GM21723 (cell line): ENCODE measurements around the gene LRRC37A.
"Not testable (repeated sequence)": the region's sequence is repeated elsewhere in the genome, so short reads cannot be mapped to it uniquely, and the experiment has no call there.

Source experiments
- ATAC-seq: cut with Tn5 transposase; IDR thresholded peaks from one replicate; pipeline ENCODE4 v1.9.1; 2021; ENCODE audit warnings: mild to moderate bottlenecking, moderate library complexity; ENCODE audit not compliant: unreplicated experiment

The LRRC37A gene

DNA sequence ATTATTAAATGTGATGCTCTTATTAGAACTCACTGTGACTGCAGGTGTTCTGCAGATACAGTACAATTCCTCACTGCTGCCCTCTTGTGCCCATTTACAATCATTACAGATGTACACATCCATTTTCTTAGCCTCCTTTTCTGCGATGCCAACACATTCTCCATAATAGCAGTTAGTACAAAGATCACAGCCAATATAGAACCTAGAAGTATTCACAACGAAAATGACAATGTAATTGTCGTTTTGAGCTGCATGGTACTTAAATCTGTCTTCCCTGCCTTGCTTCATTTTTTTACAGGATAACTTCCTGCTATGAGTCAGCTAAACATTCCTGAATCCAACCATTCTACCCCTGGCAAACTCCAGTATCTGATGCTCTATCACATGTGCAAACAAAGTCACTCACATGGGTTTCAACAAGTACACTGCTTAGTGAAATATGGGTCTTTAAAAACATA is 8.1 kb upstream of the LRRC37A start:
- ATAC-seq = not testable (repeated sequence)

DNA sequence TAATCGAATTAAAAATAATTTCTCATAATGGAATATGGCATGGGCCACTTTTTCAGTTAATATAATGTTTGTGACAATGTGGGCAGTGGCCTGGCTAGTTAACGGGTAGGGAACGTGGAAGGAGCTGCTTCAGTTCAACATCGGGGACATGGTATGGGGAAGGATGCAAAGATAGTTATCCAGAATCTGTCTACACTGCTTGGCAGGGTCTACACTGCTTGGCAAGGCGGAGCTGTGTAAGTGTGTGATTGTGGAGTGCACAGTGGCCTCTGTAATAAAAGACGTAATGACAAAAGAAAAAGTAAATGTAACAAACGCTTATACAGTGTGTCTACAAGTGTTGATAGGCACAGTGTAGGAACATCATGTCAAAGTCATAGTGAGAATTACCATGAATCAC is 7.3 kb upstream of the LRRC37A start:
- not testable (repeated sequence) for ATAC-seq

DNA sequence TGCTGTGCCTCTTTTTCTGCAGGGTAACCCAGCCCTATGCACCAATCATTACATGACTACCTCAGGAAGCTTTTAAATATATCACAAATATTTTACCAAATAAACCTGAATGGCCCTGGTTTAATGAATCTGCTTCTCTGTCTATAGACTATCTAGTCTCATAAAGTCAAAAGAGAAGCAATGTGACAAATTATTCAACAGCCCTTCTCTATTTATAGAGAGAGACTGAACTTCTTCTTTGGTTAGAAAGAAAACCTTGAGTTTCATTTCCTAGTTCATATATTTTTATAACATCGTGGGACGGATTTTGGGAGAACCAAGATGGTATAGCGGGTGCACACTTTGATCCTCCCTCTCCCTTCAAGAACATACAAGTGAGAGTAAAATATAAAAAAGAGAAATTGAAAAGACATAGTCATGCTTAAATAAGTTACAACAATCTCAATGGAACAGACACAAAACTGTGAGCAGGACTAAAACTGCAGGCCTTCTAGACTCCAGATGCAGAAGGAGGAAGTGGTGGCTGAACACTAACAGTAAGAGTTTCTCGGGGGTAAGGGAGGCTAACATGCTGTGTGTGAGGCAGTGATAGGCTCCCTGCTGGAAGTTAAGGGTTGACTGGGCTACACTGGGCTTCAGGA is 3.9 kb upstream of the LRRC37A start:
- peak; percentile 93 for ATAC-seq

DNA sequence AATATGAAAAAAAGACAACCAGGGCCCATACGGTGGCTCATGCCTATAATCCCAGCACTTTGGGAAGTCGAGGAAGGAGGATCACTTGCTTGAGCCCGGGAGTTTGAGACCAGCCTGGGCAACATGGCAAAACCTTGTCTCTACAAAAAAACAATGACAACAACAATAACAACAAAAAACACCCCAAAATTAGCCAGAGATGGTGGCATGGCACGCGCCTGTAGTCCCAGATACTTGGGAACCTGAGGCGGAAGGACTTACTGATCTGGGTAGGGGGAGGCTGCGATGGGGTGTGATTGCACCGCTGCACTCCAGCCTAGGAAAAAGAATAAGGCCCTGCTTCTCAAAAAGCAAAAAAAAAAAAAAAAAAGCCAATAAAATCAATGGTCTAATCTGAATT is 3.3 kb upstream of the LRRC37A start:
- ATAC-seq = peak; percentile 14

DNA sequence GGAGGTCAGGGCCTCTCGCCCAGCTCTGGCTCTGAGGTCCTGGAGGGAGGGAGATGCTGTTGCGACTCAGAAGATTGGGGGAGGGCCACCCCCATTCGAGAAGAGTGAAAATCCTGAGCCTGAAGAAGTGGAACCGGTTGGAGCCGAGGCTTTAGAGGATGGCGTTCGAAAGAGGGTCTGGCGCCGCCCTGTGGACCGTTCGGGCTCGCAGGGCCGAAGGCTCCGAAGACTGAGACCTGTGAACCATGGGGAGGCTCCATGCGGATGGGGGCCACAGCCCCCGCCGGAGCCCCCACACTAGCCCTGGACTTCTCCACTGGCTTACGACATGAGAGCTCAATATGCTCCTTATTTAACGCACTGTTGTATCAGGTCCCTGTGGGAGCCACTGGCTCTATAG is 46.3 kb downstream of the LRRC37A start:
- ATAC-seq = not testable (repeated sequence)

DNA sequence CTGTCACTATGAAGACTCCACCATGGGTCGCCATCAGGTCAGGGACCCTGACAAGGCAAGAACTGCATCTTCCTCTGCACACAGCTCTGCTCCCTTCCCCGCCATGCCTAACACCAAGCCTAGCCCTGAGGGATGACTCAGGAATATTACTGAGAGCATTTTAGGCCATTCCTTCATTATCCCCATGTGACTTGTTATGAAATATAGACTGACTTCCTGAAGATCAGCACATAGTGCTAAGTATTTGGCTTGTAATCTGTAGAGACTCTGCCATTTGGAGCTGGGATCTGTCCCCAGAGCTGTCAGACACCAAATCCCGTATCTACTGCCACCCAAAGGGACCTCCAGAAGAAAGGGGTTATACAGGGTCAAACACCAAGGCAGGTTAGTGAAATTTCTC is 47.2 kb downstream of the LRRC37A start:
- not testable (repeated sequence) for ATAC-seq

DNA sequence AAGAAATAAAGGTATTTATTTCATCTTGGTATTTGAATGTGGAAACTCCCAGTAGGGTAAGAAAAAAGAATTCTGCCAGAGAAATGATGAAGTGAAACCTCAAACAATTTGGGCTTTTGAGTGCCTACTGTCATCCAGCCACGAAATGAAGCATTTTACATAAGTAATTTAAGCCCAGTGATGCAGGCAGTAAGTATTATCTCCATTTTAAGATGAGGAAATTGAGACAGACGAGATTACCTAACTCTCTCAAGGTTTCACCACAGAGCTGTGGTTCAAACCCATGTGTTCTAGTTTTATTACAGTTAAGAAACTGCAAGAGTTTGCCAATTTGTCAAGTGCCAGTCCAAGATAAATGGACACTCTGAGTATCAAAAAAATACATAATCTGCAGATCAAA is 53.4 kb downstream of the LRRC37A start:
- ATAC-seq = not testable (repeated sequence)

DNA sequence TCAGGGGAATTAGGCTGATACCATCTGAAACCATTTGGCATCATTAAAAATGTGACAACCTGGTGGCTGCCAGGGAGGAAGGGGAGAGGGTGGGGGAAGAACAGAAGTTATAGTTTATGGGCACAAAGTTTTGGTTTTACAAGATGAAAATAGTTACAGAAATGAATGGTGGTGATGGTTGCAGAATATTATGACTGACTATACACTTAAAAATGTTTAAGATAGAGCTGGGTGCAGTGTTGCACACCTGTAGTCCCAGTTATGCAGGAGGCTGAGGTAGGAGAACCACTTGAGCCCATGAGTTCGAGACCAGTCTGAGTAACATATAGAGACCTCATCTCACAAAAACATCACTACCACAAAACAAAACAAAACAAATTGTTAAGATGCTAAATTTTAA is 54.1 kb downstream of the LRRC37A start:
- not testable (repeated sequence) for ATAC-seq

DNA sequence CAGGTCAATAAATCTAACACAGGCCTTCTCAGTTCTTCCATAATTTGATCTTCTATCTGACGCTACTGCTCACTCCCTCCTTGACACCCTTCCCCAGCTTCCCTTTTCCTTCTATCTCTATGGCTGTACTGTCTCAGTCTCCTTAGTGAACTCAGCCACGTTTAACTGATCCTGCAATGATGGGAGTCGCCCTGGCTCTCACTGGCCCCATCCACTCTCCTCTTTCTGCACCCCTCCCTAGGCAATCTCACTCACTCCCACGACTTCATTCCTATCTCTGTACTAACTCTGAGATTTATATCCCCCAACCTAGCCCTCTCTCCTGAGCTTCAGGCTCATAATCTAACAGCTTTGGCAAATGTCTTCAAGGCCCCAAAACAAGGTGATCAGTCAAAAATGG is 58.9 kb downstream of the LRRC37A start:
- ATAC-seq = not testable (repeated sequence)

DNA sequence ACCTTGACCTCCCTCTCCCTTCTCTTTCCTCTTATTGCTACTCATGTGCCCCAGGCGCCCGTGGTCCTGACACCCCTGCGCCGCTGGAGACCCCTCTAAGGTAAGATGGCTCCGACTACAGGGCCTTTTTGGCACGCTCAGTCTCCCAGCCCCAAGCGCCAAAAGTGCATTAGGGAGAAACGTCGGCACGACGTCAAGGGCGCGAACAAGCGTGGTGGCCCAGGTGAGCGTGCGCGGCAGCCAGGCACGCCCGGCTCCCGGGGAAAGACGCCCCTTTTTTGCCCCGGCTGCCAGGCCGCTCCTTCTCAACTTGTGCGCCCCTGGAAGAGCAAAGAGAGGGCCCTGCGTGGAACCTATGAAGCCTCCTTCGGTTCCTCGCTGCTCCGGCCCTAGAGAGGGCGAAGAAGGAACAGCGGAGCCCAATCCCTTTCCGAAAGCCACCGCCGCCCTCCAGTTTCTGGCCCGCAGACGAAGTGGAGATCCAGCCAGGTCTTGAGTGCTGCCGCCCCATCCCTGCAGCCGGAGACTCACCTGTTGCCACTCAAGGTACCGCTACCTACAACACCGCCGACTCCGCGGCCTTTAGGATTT is 66.3 kb downstream of the LRRC37A start:
- ATAC-seq = peak; percentile 54

DNA sequence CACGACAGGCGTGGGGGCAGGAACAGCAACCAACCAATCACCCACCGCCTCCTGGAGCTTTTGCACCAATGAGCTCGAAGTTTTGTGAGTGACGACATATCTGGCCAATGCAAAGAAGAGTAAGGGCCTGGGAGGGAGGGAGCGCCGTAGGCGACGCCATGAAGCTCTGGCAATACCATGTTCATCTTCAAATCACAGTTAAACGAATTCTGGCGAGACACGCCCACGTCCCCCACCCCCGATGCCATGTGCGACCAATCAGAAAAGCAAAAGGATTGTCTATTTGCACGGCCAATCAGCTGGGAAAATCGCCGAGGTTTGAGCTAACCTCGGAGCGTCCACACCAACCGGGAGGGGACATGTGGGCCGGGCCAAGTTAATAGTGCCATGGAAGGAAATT is 66.8 kb downstream of the LRRC37A start, which contains the start of gene ARL17B:
Gene ARL17B (minus strand): TSS at position 12 of the 400 bp plus-strand sequence. CDS start 3,369 bp downstream, outside the sequence.
- ATAC-seq = peak; percentile 88

DNA sequence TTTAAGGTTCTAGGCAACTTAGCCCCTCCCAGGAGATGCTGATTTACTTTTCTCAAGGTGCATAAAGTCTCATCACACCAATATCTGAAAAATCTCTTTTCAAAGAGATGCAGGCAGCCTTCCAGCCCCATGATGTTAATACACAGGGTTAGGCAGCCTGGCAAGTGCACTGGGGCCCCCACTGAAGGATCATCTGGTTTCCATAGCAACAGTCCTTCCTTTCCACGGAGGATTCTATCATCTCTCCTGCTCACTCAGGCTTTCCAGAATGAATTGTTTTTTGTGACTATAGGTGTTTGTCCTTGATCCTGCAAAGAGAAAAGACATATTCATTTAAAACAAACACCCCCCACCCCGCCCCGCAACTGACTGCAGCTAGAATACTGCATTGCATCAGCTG is 72.6 kb downstream of the LRRC37A start:
- ATAC-seq = not testable (repeated sequence)

DNA sequence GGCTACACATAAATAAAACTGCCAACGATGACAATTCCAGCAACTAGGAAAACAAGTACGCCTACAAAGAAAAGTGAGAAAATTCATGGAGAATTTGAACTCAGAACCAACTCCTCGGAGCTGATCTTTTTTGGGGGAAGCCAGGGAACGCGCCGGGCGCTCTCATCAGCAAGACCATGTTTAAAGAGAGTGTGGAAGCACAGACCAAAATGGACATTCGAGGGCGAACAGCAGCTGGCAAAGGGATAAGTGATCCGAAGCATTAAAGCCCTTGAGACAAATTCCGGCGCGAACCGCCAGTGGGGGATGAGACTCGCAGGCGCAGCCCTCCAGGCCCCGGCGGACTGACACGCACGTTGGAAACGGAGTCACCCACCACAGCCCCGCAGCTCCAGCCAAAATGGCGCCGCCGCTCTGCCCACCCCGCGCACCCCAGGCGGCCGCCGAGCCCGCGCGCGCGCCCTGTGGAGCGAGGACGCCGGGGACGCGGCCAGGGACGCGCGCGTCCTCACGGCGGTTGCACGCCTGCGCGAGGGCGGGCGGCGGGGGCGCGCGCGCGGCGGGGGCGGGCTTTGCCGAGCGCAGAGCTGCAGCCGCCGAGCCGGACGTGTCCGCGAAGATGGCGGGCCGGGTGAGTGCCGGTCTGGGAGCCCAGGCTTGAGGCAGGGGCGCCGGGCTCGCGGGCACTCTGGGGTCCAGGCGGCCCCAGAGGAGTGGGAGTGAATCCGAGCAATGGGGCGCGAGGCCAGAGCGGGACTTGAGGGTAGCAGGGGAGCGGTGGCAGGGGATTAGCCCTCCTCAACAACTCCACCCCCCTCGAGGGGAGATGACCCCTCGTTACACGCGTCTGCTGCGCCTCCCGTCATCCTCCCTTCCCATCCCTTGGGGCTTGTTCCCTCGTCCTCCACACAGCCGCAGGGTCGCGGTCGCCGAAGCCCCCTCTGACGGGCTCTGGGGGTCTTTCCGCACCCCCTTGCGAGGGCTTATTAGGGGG is 77.6 kb downstream of the LRRC37A start:
- ATAC-seq = peak; percentile 70

DNA sequence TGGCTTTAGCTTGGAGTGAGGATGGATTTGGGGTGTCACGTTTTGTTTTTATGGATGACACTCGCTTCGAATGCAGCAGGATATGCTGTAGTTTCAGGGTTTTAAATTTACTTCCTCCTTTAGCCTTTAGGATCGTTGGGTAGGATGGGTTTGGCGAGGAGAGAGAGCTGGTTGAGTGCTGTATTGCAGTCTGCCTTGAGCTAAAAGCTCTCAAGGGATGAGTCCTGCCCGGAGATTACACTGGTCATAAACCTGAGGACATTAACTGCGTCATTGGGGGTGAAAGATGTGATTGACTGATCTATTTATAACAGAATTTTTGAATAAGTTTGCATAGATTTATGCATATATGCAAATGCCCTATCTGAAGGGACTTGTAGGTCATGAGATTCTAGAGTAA is 78.5 kb downstream of the LRRC37A start:
- ATAC-seq = not testable (repeated sequence)

DNA sequence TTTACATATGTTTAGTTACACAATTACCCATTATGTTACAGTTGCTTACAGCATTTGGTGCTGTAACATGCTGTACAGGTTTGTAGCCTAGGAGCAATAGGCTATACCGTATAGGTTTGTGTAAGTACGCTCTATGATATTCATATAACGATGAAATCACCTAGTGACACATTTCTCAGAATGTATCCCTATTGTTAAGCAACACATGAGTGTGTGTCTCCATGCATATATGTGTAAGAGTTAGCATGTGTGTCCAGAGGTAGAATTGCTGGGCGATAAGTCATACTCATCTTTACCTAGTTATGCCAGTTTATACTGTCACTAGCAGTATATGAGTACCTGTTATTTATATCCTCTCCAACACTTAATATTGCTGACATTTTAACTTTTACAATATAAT is 88.2 kb downstream of the LRRC37A start:
- ATAC-seq = not testable (repeated sequence)

DNA sequence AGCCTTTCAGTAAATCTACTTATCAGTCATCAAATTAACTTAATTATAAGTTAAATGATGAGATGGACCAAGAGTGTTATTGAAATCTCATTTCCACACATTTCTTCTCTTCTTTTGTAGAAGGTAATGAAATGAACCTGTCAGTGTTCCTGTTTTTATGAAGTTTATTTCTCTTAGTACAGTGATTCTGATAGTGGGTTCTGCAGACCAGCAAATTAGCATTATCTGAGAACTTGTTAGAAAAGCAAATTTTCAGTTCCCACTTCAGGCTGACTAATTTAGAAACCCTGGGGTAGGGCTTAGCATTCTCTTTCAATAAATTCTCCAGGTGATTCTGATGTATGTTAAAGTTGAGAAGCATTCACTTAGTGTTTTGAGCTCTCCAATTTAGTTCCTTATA is 90.6 kb downstream of the LRRC37A start:
- not testable (repeated sequence) for ATAC-seq
